PC-9 (cell line): ENCODE data around the gene INO80E. TPM values are rescaled to one million over a fixed set of nuclear protein-coding genes. Genes with fewer than 3 reads are reported as not detected.

Experiments used
- BruUV-seq: library from RNA; stranded (reverse); fragments of 400-500 nt; replicated peaks from 2 replicates; lab custom pipeline; 2021; lab: Mats Ljungman, UMichigan
- CTCF ChIA-PET: fragments of 300-600 bp; sonication (Branson Sonifier 250); formaldehyde crosslinking; loops from one replicate; lab custom pipeline; 2022; ENCODE audit warnings: antibody characterized with exemption; lab: Charles Lee
- POLR2A ChIA-PET: fragments of 300-600 bp; sonication (Branson Sonifier 250); formaldehyde crosslinking; loops from one replicate; lab custom pipeline; 2022; ENCODE audit warnings: antibody characterized with exemption; ENCODE audit not compliant: unreplicated experiment; lab: Charles Lee
- DNase-seq, 2 experiments: peaks; one replicate each; pipeline versions ENCODE4 v3.0.0 to v3.0.0-alpha.2; 2015 to 2022; ENCODE audit warnings: mixed read lengths in 1 of 2
- H2AFZ ChIP-seq: fragments of 200-600 bp; sonication (generic); 2 replicates; pipeline ENCODE4 v1.8.1; 2017; ENCODE audit warnings: antibody characterized with exemption
- H3F3A ChIP-seq: fragments of 200-600 bp; sonication (generic); 2 replicates; pipeline ENCODE4 v1.8.1; 2017; ENCODE audit warnings: antibody characterized with exemption, mild to moderate bottlenecking, low read depth; ENCODE audit not compliant: insufficient read depth
- H3K27ac ChIP-seq: fragments of 200-600 bp; sonication (generic); 2 replicates; pipeline ENCODE4 v1.6.1; 2016; ENCODE audit warnings: mixed run types
- H3K27me3 ChIP-seq: fragments of 200-600 bp; sonication (generic); 2 replicates; pipeline ENCODE4 v1.6.1; 2016; ENCODE audit warnings: low read depth, mixed run types; ENCODE audit not compliant: insufficient read depth
- H3K36me3 ChIP-seq: fragments of 200-600 bp; sonication (generic); 2 replicates; pipeline ENCODE4 v1.6.1; 2016; ENCODE audit warnings: low read depth, mixed run types
- H3K4me1 ChIP-seq: fragments of 200-600 bp; sonication (generic); replicated peaks from 2 replicates; pipeline ENCODE4 v1.6.1; 2016; ENCODE audit warnings: mixed run types; ENCODE audit not compliant: insufficient read depth
- H3K4me2 ChIP-seq: fragments of 200-600 bp; sonication (generic); 2 replicates; pipeline ENCODE4 v1.6.1; 2017; ENCODE audit warnings: mixed run types
- H3K4me3 ChIP-seq: fragments of 200-600 bp; sonication (generic); 2 replicates; pipeline ENCODE4 v1.6.1; 2016; ENCODE audit warnings: mixed run types
- H3K79me2 ChIP-seq: fragments of 200-600 bp; sonication (generic); 2 replicates; pipeline ENCODE4 v1.6.1; 2017; ENCODE audit warnings: low read depth, mixed run types
- H3K9me2 ChIP-seq: fragments of 200-600 bp; sonication (generic); 2 replicates; pipeline ENCODE4 v1.8.1; 2017; ENCODE audit warnings: mild to moderate bottlenecking; ENCODE audit not compliant: insufficient read depth
- H3K9me3 ChIP-seq: fragments of 200-600 bp; sonication (generic); 2 replicates; pipeline ENCODE4 v1.8.1; 2016; ENCODE audit warnings: low read depth; ENCODE audit not compliant: insufficient read depth
- H4K20me1 ChIP-seq: fragments of 200-600 bp; sonication (generic); 2 replicates; pipeline ENCODE4 v1.8.1; 2017; ENCODE audit not compliant: insufficient read depth
- CTCF ChIP-seq: fragments of 200-600 bp; sonication (generic); conservative IDR thresholded peaks from 2 replicates; pipeline ENCODE4 v1.6.1; 2017; ENCODE audit warnings: mixed run types, antibody characterized with exemption, mild to moderate bottlenecking, moderate library complexity
- EZH2 ChIP-seq: fragments of 200-600 bp; sonication (generic); IDR thresholded peaks from 2 replicates; pipeline ENCODE4 v1.8.0; 2017; ENCODE audit warnings: antibody characterized with exemption, low read depth
- intact Hi-C: fragments of 100-400 bp; cut with micrococcal nuclease; formaldehyde crosslinking; loops from one replicate; pipeline ENCODE4 v1.10.0; 2022; ENCODE audit not compliant: unreplicated experiment
- total RNA-seq: library from RNA; stranded (reverse); gene quantifications from 2 replicates; pipeline ENCODE4 v1.2.3, GENCODE V29; 2021

Gene INO80E
- total RNA-seq, 1 experiment from 2014 or later: 102 TPM

GRCh38 chr16:30004811-30005242, 8.8 kb downstream of the INO80E start:
- ChIA-PET POLR2A (interaction anchor here (0.6 kb wide), 1 partner anchor 106 kb away, joined by 4 read pairs; the partner anchor contains the start of gene SEZ6L2), CTCF (no interaction called here)
- H3K9me3 ChIP-seq: no peaks in the 10 kb centered on the region
- no peak overlapping the region for H3K27ac ChIP-seq
- H3K9me2 ChIP-seq: no peaks in the 10 kb centered on the region
- H2AFZ ChIP-seq: no peak overlapping the region
- H3K79me2 ChIP-seq: no peaks in the 10 kb centered on the region
- intact Hi-C loops: no loop called here
- TF ChIP-seq CTCF (no peak), EZH2 (no peak)
- H3K36me3 ChIP-seq: no peaks in the 10 kb centered on the region
- H3K4me2 ChIP-seq: no peak overlapping the region
- no peaks in the 10 kb centered on the region for H3K27me3 ChIP-seq
- H4K20me1 ChIP-seq: peaks cover 3% of the 10 kb centered on the region; the same call in 1 of the 2 replicates
- H3K4me1 ChIP-seq: no peaks in the 10 kb centered on the region
- no TSS peak for BruUV-seq
- H3F3A ChIP-seq: peaks cover 7% of the 10 kb centered on the region
- no peak overlapping the region for H3K4me3 ChIP-seq
- no peak for DNase-seq

- Histone ChIP-seq H3F3A (peaks cover 7% of the 10 kb centered on the region), H3K4me3 (no peak overlapping the region), H3K9me3 (no peaks in the 10 kb centered on the region), H3K4me2 (no peak overlapping the region), H4K20me1 (peaks cover 3% of the 10 kb centered on the region; the same call in 1 of the 2 replicates), H3K4me1 (no peaks in the 10 kb centered on the region), H3K27ac (no peak overlapping the region), H3K9me2 (no peaks in the 10 kb centered on the region), H2AFZ (no peak overlapping the region), H3K79me2 (no peaks in the 10 kb centered on the region), H3K36me3 (no peaks in the 10 kb centered on the region), H3K27me3 (peaks cover 5% of the 10 kb centered on the region)
- TSS peak; percentile 32 for BruUV-seq
- CTCF ChIA-PET: interaction anchor here (0.5 kb wide), 1 partner anchor 179 kb away, joined by 4 read pairs; no protein-coding TSS in a partner anchor
- DNase-seq: peak in 1 of 2 experiments; percentile 44
- TF ChIP-seq EZH2 (no peak), CTCF (peak; percentile 85)
- POLR2A ChIA-PET: no interaction called here
- intact Hi-C loops: no loop called here
Observed at GRCh38 chr16:30005341-30006094, 9.5 kb downstream of the INO80E start.

- TF ChIP-seq EZH2 (no peak), CTCF (no peak)
- H3K36me3 ChIP-seq: no peaks in the 10 kb centered on the region
- no peaks in the 10 kb centered on the region for H3K9me2 ChIP-seq
- intact Hi-C loops: no loop called here
- H3K4me3 ChIP-seq: no peak overlapping the region
- ChIA-PET POLR2A (no interaction called here), CTCF (interaction anchor here (0.5 kb wide), 1 partner anchor 179 kb away, joined by 4 read pairs; no protein-coding TSS in a partner anchor)
- no peak overlapping the region for H2AFZ ChIP-seq
- BruUV-seq: no TSS peak
- H3K4me1 ChIP-seq: no peaks in the 10 kb centered on the region
- H3F3A ChIP-seq: peaks cover 7% of the 10 kb centered on the region
- peaks cover 3% of the 10 kb centered on the region; the same call in 1 of the 2 replicates for H4K20me1 ChIP-seq
- DNase-seq: no peak
- no peaks in the 10 kb centered on the region for H3K79me2 ChIP-seq
- H3K27ac ChIP-seq: no peak overlapping the region
- no peak overlapping the region for H3K4me2 ChIP-seq
- no peaks in the 10 kb centered on the region for H3K9me3 ChIP-seq
- H3K27me3 ChIP-seq: peaks cover 7% of the 10 kb centered on the region
Observed at GRCh38 chr16:30006095-30006473, 10.0 kb downstream of the INO80E start.
